CD4-positive, alpha-beta T cell treated with Interleukin-12 subunit alpha and Interleukin-12 subunit beta, for 1 hour (primary cell): ENCODE data around the gene CA4.
"Not testable (repeated sequence)": the region's sequence is repeated elsewhere in the genome, so short reads cannot be mapped to it uniquely, and the experiment has no call there.

ENCODE experiments used
- DNase-seq: peaks from one replicate; pipeline ENCODE4 v3.0.0-alpha.2; 2020

The CA4 gene

GRCh38 chr17:60178180-60178579 is 28.4 kb downstream of the CA4 start:
- not testable (repeated sequence) for DNase-seq

- not testable (repeated sequence) for DNase-seq
Observed at GRCh38 chr17:60180380-60180779, 30.6 kb downstream of the CA4 start.

GRCh38 chr17:60186372-60186771 is 36.6 kb downstream of the CA4 start:
- not testable (repeated sequence) for DNase-seq

- not testable (repeated sequence) for DNase-seq
Observed at GRCh38 chr17:60186846-60187745, 37.3 kb downstream of the CA4 start.

GRCh38 chr17:60188759-60189158 is 39.0 kb downstream of the CA4 start:
- no peak for DNase-seq

GRCh38 chr17:60190032-60190431 is 40.3 kb downstream of the CA4 start:
- not testable (repeated sequence) for DNase-seq

- not testable (repeated sequence) for DNase-seq
Observed at GRCh38 chr17:60193032-60193431, 43.3 kb downstream of the CA4 start.

- DNase-seq = no peak
Observed at GRCh38 chr17:60193482-60193881, 43.7 kb downstream of the CA4 start.

GRCh38 chr17:60194141-60194540 is 44.4 kb downstream of the CA4 start:
- not testable (repeated sequence) for DNase-seq

GRCh38 chr17:60198630-60199029 is 48.9 kb downstream of the CA4 start:
- not testable (repeated sequence) for DNase-seq

GRCh38 chr17:60205782-60206181 is 56.0 kb downstream of the CA4 start:
- DNase-seq = not testable (repeated sequence)

GRCh38 chr17:60208302-60208701 is 58.5 kb downstream of the CA4 start:
- DNase-seq = not testable (repeated sequence)
